Osteoblast (primary cell): ENCODE data around the gene CACNG1. TPM values are rescaled to one million over a fixed set of nuclear protein-coding genes. Genes with fewer than 3 reads are reported as not detected.
A peak's percentile ranks its signal among the peaks of the same experiment; 100 is the strongest.
"Not testable (repeated sequence)": the region's sequence is repeated elsewhere in the genome, so short reads cannot be mapped to it uniquely, and the experiment has no call there.

Experiments used
- DNase-seq: peaks from one replicate; pipeline ENCODE4 v3.0.0; 2011; ENCODE audit warnings: low spot score, mixed read lengths; ENCODE audit not compliant: insufficient read length; ENCODE audit errors: missing footprints
- H2AFZ ChIP-seq: 2 replicates; pipeline ENCODE4 v1.6.0; 2011; ENCODE audit warnings: mild to moderate bottlenecking, low read length
- H3K27ac ChIP-seq: 2 replicates; pipeline ENCODE4 v1.5.1; 2011; ENCODE audit warnings: mild to moderate bottlenecking, low read depth, low read length, moderate library complexity
- H3K27me3 ChIP-seq: 2 replicates; pipeline ENCODE4 v1.6.0; 2012; ENCODE audit warnings: mild to moderate bottlenecking, control low read depth, inconsistent platforms, low read length, moderate library complexity; ENCODE audit not compliant: insufficient read depth
- H3K36me3 ChIP-seq: 2 replicates; pipeline ENCODE4 v1.5.1; 2011; ENCODE audit warnings: mild to moderate bottlenecking, low read length, control low read depth, moderate library complexity; ENCODE audit not compliant: insufficient read depth
- H3K4me1 ChIP-seq: 2 replicates; pipeline ENCODE4 v1.5.1; 2011; ENCODE audit warnings: mild to moderate bottlenecking, low read length, control low read depth, moderate library complexity; ENCODE audit not compliant: insufficient read depth
- H3K4me2 ChIP-seq: 2 replicates; pipeline ENCODE4 v1.6.0; 2011; ENCODE audit warnings: mild to moderate bottlenecking, low read length; ENCODE audit not compliant: insufficient read depth
- H3K4me3 ChIP-seq: fragments of 200-600 bp; sonication (generic); 3 replicates; pipeline ENCODE4 v1.5.1; 2012; ENCODE audit warnings: mild to moderate bottlenecking, low read length, inconsistent platforms; ENCODE audit not compliant: insufficient read depth
- H3K79me2 ChIP-seq: 2 replicates; pipeline ENCODE4 v1.6.0; 2012; ENCODE audit warnings: mild to moderate bottlenecking, low read length, control low read depth, inconsistent platforms; ENCODE audit not compliant: insufficient read depth
- H3K9me3 ChIP-seq: 2 replicates; pipeline ENCODE4 v1.5.1; 2011; ENCODE audit warnings: low read depth, low read length, control low read depth
- H4K20me1 ChIP-seq: 2 replicates; pipeline ENCODE4 v1.6.0; 2012; ENCODE audit warnings: mild to moderate bottlenecking, low read length, control low read depth; ENCODE audit not compliant: insufficient read depth
- CTCF ChIP-seq: IDR thresholded peaks from 2 replicates; pipeline ENCODE4 v1.5.1; 2011; ENCODE audit warnings: mild to moderate bottlenecking, low read depth, low read length, moderate library complexity; ENCODE audit errors: extremely low read depth
- total RNA-seq: library from RNA; depleted of rRNA; stranded (reverse); fragments of >200 nt; gene quantifications from 2 replicates; pipeline ENCODE4 v1.2.3, GENCODE V29; 2012

Gene CACNG1
- total RNA-seq, 1 donor: not detected

GRCh38 chr17:67093348-67093747, 49.0 kb downstream of the CACNG1 start:
- H3K36me3 ChIP-seq: no peaks in the 10 kb centered on the region
- no peak overlapping the region for H3K27ac ChIP-seq
- H3K4me2 ChIP-seq: no peak overlapping the region
- no peak overlapping the region for H3K4me3 ChIP-seq
- DNase-seq: no peak
- no peak overlapping the region for H2AFZ ChIP-seq
- no peak for TF ChIP-seq CTCF
- no peaks in the 10 kb centered on the region for H3K9me3 ChIP-seq
- peaks cover 31% of the 10 kb centered on the region for H3K79me2 ChIP-seq
- H4K20me1 ChIP-seq: peaks cover 3% of the 10 kb centered on the region
- peaks cover 13% of the 10 kb centered on the region for H3K4me1 ChIP-seq
- H3K27me3 ChIP-seq: no peaks in the 10 kb centered on the region

- not testable (repeated sequence) for H4K20me1 ChIP-seq, H2AFZ ChIP-seq, H3K36me3 ChIP-seq, DNase-seq, H3K4me3 ChIP-seq, H3K27me3 ChIP-seq, H3K9me3 ChIP-seq
- H3K27ac ChIP-seq: peak overlapping the region; percentile 66
- H3K4me2 ChIP-seq: peak overlapping the region; percentile 20
- H3K4me1 ChIP-seq: peaks cover 13% of the 10 kb centered on the region
- peaks cover 35% of the 10 kb centered on the region for H3K79me2 ChIP-seq
Observed at GRCh38 chr17:67095291-67095690, 50.9 kb downstream of the CACNG1 start.

- no peaks in the 10 kb centered on the region for H3K9me3 ChIP-seq
- peak overlapping the region; percentile 20 for H3K4me2 ChIP-seq
- no peak for TF ChIP-seq CTCF
- no peaks in the 10 kb centered on the region for H3K27me3 ChIP-seq
- H3K79me2 ChIP-seq: peaks cover 32% of the 10 kb centered on the region
- no peak overlapping the region for H3K4me3 ChIP-seq
- no peak overlapping the region for H2AFZ ChIP-seq
- no peaks in the 10 kb centered on the region for H3K36me3 ChIP-seq
- H3K27ac ChIP-seq: peak overlapping the region; percentile 66
- no peak for DNase-seq
- H4K20me1 ChIP-seq: peaks cover 3% of the 10 kb centered on the region
- H3K4me1 ChIP-seq: peaks cover 13% of the 10 kb centered on the region
Observed at GRCh38 chr17:67095803-67096202, 51.4 kb downstream of the CACNG1 start.

GRCh38 chr17:67096609-67097008, 52.3 kb downstream of the CACNG1 start:
- peaks cover 3% of the 10 kb centered on the region for H4K20me1 ChIP-seq
- H3K4me2 ChIP-seq: no peak overlapping the region
- H3K4me3 ChIP-seq: no peak overlapping the region
- TF ChIP-seq CTCF: no peak
- peaks cover 13% of the 10 kb centered on the region for H3K4me1 ChIP-seq
- H2AFZ ChIP-seq: no peak overlapping the region
- no peaks in the 10 kb centered on the region for H3K27me3 ChIP-seq
- peaks cover 39% of the 10 kb centered on the region for H3K79me2 ChIP-seq
- no peaks in the 10 kb centered on the region for H3K36me3 ChIP-seq
- DNase-seq: no peak
- no peaks in the 10 kb centered on the region for H3K9me3 ChIP-seq
- no peak overlapping the region for H3K27ac ChIP-seq

GRCh38 chr17:67098006-67098405, 53.7 kb downstream of the CACNG1 start:
- DNase-seq: no peak
- TF ChIP-seq CTCF: no peak
- peaks cover 17% of the 10 kb centered on the region for H3K4me1 ChIP-seq
- H4K20me1 ChIP-seq: peaks cover 3% of the 10 kb centered on the region
- no peaks in the 10 kb centered on the region for H3K9me3 ChIP-seq
- no peak overlapping the region for H3K4me3 ChIP-seq
- H3K36me3 ChIP-seq: no peaks in the 10 kb centered on the region
- H3K27me3 ChIP-seq: no peaks in the 10 kb centered on the region
- H2AFZ ChIP-seq: no peak overlapping the region
- peaks cover 41% of the 10 kb centered on the region for H3K79me2 ChIP-seq
- no peak overlapping the region for H3K27ac ChIP-seq
- H3K4me2 ChIP-seq: no peak overlapping the region

- H3K9me3 ChIP-seq, H3K27me3 ChIP-seq, H3K4me2 ChIP-seq, H3K4me3 ChIP-seq, DNase-seq, H2AFZ ChIP-seq, H4K20me1 ChIP-seq: not testable (repeated sequence)
- H3K27ac ChIP-seq: peak overlapping the region; percentile 67
- H3K4me1 ChIP-seq: peaks cover 11% of the 10 kb centered on the region
- peaks cover 25% of the 10 kb centered on the region for H3K79me2 ChIP-seq
- H3K36me3 ChIP-seq: peaks cover 23% of the 10 kb centered on the region
Observed at GRCh38 chr17:67104641-67105040, 60.3 kb downstream of the CACNG1 start.
